ENCODE results near the gene GLRB. TPM values are rescaled to one million over a fixed set of nuclear protein-coding genes. Genes with fewer than 3 reads are reported as not detected.

The GLRB gene
- total RNA-seq, 3 donors from 2014 or later = 10.7 to 19.0 (median 11.8) TPM

DNA sequence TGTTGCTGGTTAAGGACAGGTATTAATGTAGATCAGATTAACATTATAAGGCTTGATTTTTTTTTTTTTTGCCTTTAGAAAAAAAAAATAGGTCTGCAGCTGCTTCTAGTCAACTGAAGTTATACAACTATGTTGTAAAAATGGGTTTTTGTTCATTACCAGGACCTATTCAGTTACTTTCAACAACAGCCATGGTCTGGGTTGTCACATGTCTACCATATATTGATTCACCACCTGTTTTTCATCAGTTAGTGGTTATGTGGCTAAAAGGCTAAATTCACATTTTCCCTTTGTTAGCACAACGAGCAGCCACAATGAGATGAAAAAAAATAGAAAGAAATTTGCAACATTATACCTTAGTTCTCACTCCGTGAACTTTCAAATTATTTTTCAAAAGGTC lies 45.5 kb downstream of the GLRB start:
- Histone ChIP-seq H3K36me3 (no peaks in the 10 kb centered on the region), H3K27me3 (no peaks in the 10 kb centered on the region), H3K27ac (no peak overlapping the region), H3K4me3 (no peak overlapping the region), H3K4me1 (no peaks in the 10 kb centered on the region), H3K9me3 (no peaks in the 10 kb centered on the region)
- intact Hi-C loops (cut with DNase I; ENCODE audit: low total_unique reads) = no loop called here
- no peak for TF ChIP-seq POLR2AphosphoS5 (IDR thresholded peaks at IDR 0.05)
- TF ChIP-seq POLR2A (IDR thresholded peaks at IDR 0.05) = no peak
- TF ChIP-seq, protein P1, sequence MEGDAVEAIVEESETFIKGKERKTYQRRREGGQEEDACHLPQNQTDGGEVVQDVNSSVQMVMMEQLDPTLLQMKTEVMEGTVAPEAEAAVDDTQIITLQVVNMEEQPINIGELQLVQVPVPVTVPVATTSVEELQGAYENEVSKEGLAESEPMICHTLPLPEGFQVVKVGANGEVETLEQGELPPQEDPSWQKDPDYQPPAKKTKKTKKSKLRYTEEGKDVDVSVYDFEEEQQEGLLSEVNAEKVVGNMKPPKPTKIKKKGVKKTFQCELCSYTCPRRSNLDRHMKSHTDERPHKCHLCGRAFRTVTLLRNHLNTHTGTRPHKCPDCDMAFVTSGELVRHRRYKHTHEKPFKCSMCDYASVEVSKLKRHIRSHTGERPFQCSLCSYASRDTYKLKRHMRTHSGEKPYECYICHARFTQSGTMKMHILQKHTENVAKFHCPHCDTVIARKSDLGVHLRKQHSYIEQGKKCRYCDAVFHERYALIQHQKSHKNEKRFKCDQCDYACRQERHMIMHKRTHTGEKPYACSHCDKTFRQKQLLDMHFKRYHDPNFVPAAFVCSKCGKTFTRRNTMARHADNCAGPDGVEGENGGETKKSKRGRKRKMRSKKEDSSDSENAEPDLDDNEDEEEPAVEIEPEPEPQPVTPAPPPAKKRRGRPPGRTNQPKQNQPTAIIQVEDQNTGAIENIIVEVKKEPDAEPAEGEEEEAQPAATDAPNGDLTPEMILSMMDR (IDR thresholded peaks at IDR 0.05) = no peak
- no peak for DNase-seq (ENCODE audit: low spot score in 2 of 2)

DNA sequence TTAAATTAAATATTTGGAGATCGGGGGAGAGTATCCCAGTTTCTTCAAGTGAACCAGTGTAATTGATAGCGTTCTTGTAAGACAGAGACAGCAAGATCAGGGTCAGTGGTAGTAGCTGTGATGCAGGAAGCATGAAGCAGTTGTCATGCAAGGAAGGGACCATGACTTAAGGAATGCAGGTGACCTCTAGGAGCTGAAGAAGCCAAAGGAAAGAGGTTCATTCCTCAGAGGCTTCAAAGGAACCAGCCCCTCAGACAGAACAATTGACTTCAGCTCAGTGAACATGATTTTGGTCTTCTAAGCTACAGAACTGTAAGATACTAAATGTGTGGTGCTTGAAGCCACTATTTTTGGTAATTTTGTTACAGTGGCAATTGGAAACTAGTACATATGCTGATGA lies 51.6 kb downstream of the GLRB start:
- Histone ChIP-seq H3K4me3 (no peak overlapping the region), H3K4me1 (no peaks in the 10 kb centered on the region), H3K27ac (no peak overlapping the region), H3K36me3 (no peaks in the 10 kb centered on the region), H3K9me3 (no peaks in the 10 kb centered on the region), H3K27me3 (no peaks in the 10 kb centered on the region)
- intact Hi-C loops (cut with DNase I; ENCODE audit: low total_unique reads) = no loop called here
- no peak for TF ChIP-seq POLR2A (IDR thresholded peaks at IDR 0.05)
- TF ChIP-seq POLR2AphosphoS5 (IDR thresholded peaks at IDR 0.05) = no peak
- TF ChIP-seq, protein P1 (IDR thresholded peaks at IDR 0.05) = no peak
- no peak for DNase-seq (ENCODE audit: low spot score in 2 of 2)

GRCh38 chr4:157128395-157128794 lies 52.4 kb downstream of the GLRB start:
- intact Hi-C loops (cut with DNase I; ENCODE audit: low total_unique reads) = no loop called here

GRCh38 chr4:157141976-157142375 lies 66.0 kb downstream of the GLRB start:
- Histone ChIP-seq H3K4me3 (no peak overlapping the region), H3K36me3 (no peaks in the 10 kb centered on the region), H3K4me1 (no peaks in the 10 kb centered on the region), H3K9me3 (no peaks in the 10 kb centered on the region), H3K27me3 (no peaks in the 10 kb centered on the region), H3K27ac (no peak overlapping the region)
- intact Hi-C loops (cut with DNase I; ENCODE audit: low total_unique reads) = no loop called here
- no peak for DNase-seq (ENCODE audit: low spot score in 2 of 2)
- TF ChIP-seq POLR2A (IDR thresholded peaks at IDR 0.05) (no peak), POLR2AphosphoS5 (IDR thresholded peaks at IDR 0.05) (no peak)
- TF ChIP-seq, protein P1 (IDR thresholded peaks at IDR 0.05) = no peak

More at GRCh38 chr4:157128395-157128794, 52.4 kb downstream of the GLRB start:
- Histone ChIP-seq H3K27ac (no peak overlapping the region), H3K4me1 (no peaks in the 10 kb centered on the region), H3K4me3 (no peak overlapping the region), H3K36me3 (no peaks in the 10 kb centered on the region), H3K27me3 (no peaks in the 10 kb centered on the region), H3K9me3 (no peaks in the 10 kb centered on the region)
- TF ChIP-seq POLR2A (IDR thresholded peaks at IDR 0.05) = no peak
- TF ChIP-seq, protein P1 (IDR thresholded peaks at IDR 0.05) = no peak
- no peak for TF ChIP-seq POLR2AphosphoS5 (IDR thresholded peaks at IDR 0.05)
- no peak for DNase-seq (ENCODE audit: low spot score in 2 of 2)

GRCh38 chr4:157143369-157143768 lies 67.4 kb downstream of the GLRB start:
- Histone ChIP-seq H3K9me3 (no peaks in the 10 kb centered on the region), H3K27ac (no peak overlapping the region), H3K36me3 (no peaks in the 10 kb centered on the region), H3K4me1 (no peaks in the 10 kb centered on the region), H3K4me3 (no peak overlapping the region), H3K27me3 (no peaks in the 10 kb centered on the region)
- intact Hi-C loops (cut with DNase I; ENCODE audit: low total_unique reads) = no loop called here
- DNase-seq (ENCODE audit: low spot score in 2 of 2) = no peak
- no peak for TF ChIP-seq POLR2A (IDR thresholded peaks at IDR 0.05)
- TF ChIP-seq, protein P1 (IDR thresholded peaks at IDR 0.05) = no peak
- TF ChIP-seq POLR2AphosphoS5 (IDR thresholded peaks at IDR 0.05) = no peak

Data from breast epithelium (tissue), 4 donors.